ENCODE data around the gene C17orf58.

- no peak for TF ChIP-seq RAD21 (IDR thresholded peaks at IDR 0.05; ENCODE audit: low read depth)
- TF ChIP-seq TAF1 (IDR thresholded peaks at IDR 0.05; ENCODE audit: low read depth): no peak
- TF ChIP-seq EGR1 (IDR thresholded peaks at IDR 0.05): no peak
- no peak for TF ChIP-seq EP300 (IDR thresholded peaks at IDR 0.05; ENCODE audit: borderline replicate concordance)
- no peak for TF ChIP-seq REST (IDR thresholded peaks at IDR 0.05; ENCODE audit: low read depth)
- TF ChIP-seq YY1 (IDR thresholded peaks at IDR 0.05; ENCODE audit: low read depth): no peak
- TF ChIP-seq MAX (IDR thresholded peaks at IDR 0.05): no peak
- TF ChIP-seq CREB1 (IDR thresholded peaks at IDR 0.05; ENCODE audit: low read depth): no peak
- no peak for TF ChIP-seq TCF12 (IDR thresholded peaks at IDR 0.05; ENCODE audit: low read depth)
- TF ChIP-seq FOXM1 (IDR thresholded peaks at IDR 0.05; ENCODE audit: borderline replicate concordance, low read depth): no peak
Observed at GRCh38 chr17:68034452-68034776, 38.1 kb upstream of the C17orf58 start.
